SK-N-SH (cell line): ENCODE results near the gene EDN1. TPM values are rescaled to one million over a fixed set of nuclear protein-coding genes. Genes with fewer than 3 reads are reported as not detected.

ENCODE experiments used
- CTCF ChIA-PET: fragments of 300-600, 350-600 bp; formaldehyde crosslinking; extraction: SDS; loops from one replicate; lab custom pipeline; 2021; lab: Yijun Ruan, JAX
- POLR2A ChIA-PET: fragments of 350-600 bp; sonication (Branson Sonifier 250); formaldehyde crosslinking; extraction: SDS; loops from one replicate; lab custom pipeline; 2020; ENCODE audit warnings: antibody characterized with exemption, inconsistent platforms; lab: Yijun Ruan, JAX
- DNase-seq: peaks from one replicate; pipeline ENCODE4 v3.0.0; 2012
- H2AFZ ChIP-seq: fragments of 200-600 bp; sonication (generic); 2 replicates; pipeline ENCODE4 v1.8.1; 2016; ENCODE audit warnings: antibody characterized with exemption, mild to moderate bottlenecking, low read depth
- H3F3A ChIP-seq: fragments of 200-600 bp; sonication (generic); replicated peaks from 2 replicates; pipeline ENCODE3; 2016; ENCODE audit warnings: antibody characterized with exemption, mild to moderate bottlenecking; ENCODE audit not compliant: insufficient read depth
- H3K27ac ChIP-seq, 2 experiments: fragments of 200-500 bp in 1 of 2; fragments of 200-600 bp in 1 of 2; sonication (Bioruptor generic) in 1 of 2; sonication (generic), shearing (Covaris generic) in 1 of 2; 2 replicates each; pipeline versions ENCODE4 v1.5.1 to v1.6.1; 2014 to 2016; ENCODE audit warnings: low read depth in 2 of 2, inconsistent platforms in 1 of 2, low read length in 1 of 2, mild to moderate bottlenecking in 1 of 2, mixed read lengths in 1 of 2
- H3K27me3 ChIP-seq: fragments of 200-600 bp; sonication (generic), shearing (Covaris generic); 2 replicates; pipeline ENCODE4 v1.6.1; 2016; ENCODE audit warnings: mixed run types; ENCODE audit not compliant: insufficient read depth
- H3K36me3 ChIP-seq, 2 experiments: fragments of 200-500 bp in 1 of 2; fragments of 200-600 bp in 1 of 2; sonication (Bioruptor generic) in 1 of 2; sonication (generic) in 1 of 2; replicated peaks in 1 of 2; 2 replicates each; pipeline versions ENCODE3 to v1.5.1; 2014 to 2016; ENCODE audit warnings: low read length in 1 of 2, mild to moderate bottlenecking in 1 of 2; ENCODE audit not compliant: insufficient read depth in 2 of 2, control insufficient read depth in 1 of 2
- H3K4me1 ChIP-seq, 2 experiments: fragments of 200-500 bp in 1 of 2; fragments of 200-600 bp in 1 of 2; sonication (Bioruptor generic) in 1 of 2; sonication (generic), shearing (Covaris generic) in 1 of 2; 2 replicates each; pipeline versions ENCODE4 v1.5.1 to v1.6.1; 2014 to 2016; ENCODE audit warnings: low read depth in 1 of 2, low read length in 1 of 2, mixed run types in 1 of 2; ENCODE audit not compliant: insufficient read depth in 2 of 2, control insufficient read depth in 1 of 2
- H3K4me2 ChIP-seq: fragments of 200-600 bp; sonication (generic), shearing (Covaris generic); 2 replicates; pipeline ENCODE4 v1.6.1; 2017; ENCODE audit warnings: mixed run types
- H3K4me3 ChIP-seq, 2 experiments: fragments of 200-500 bp in 1 of 2; fragments of 200-600 bp in 1 of 2; sonication (Bioruptor generic) in 1 of 2; sonication (generic), shearing (Covaris generic) in 1 of 2; 2 replicates each; pipeline versions ENCODE4 v1.5.1 to v1.8.1; 2014 to 2016; ENCODE audit warnings: low read depth in 2 of 2, inconsistent platforms in 1 of 2, low read length in 1 of 2, mild to moderate bottlenecking in 1 of 2, mixed read lengths in 1 of 2, moderate library complexity in 1 of 2
- H3K79me2 ChIP-seq: fragments of 200-600 bp; sonication (generic); 2 replicates; pipeline ENCODE4 v1.8.1; 2017; ENCODE audit warnings: mild to moderate bottlenecking; ENCODE audit not compliant: insufficient read depth
- H3K9ac ChIP-seq: fragments of 200-600 bp; sonication (generic); 2 replicates; pipeline ENCODE4 v1.6.1; 2017; ENCODE audit warnings: mixed run types
- H3K9me2 ChIP-seq: fragments of 200-600 bp; sonication (generic); 2 replicates; pipeline ENCODE4 v1.6.1; 2017; ENCODE audit warnings: mixed run types
- H3K9me3 ChIP-seq: fragments of 200-600 bp; sonication (generic); 2 replicates; pipeline ENCODE4 v1.6.1; 2017; ENCODE audit warnings: mixed run types, mild to moderate bottlenecking, moderate library complexity
- H4K20me1 ChIP-seq: fragments of 200-600 bp; sonication (generic); 2 replicates; pipeline ENCODE4 v1.6.1; 2017; ENCODE audit warnings: mild to moderate bottlenecking, mixed run types; ENCODE audit not compliant: insufficient read depth
- CHD2 ChIP-seq: fragments of 150-350 bp; IDR thresholded peaks from 2 replicates; pipeline ENCODE4 v1.6.1; 2018; ENCODE audit warnings: low read length; ENCODE audit not compliant: partially characterized antibody
- CTCF ChIP-seq: fragments of 200-600 bp; sonication (generic); IDR thresholded peaks from 2 replicates; pipeline ENCODE4 v1.6.1; 2017; ENCODE audit warnings: antibody characterized with exemption, mild to moderate bottlenecking, moderate library complexity
- ELF1 ChIP-seq: IDR thresholded peaks from 2 replicates; pipeline ENCODE4 v1.4.0; 2012
- FOSL2 ChIP-seq: IDR thresholded peaks from 2 replicates; pipeline ENCODE4 v1.4.0; 2012; ENCODE audit warnings: low read depth, mild to moderate bottlenecking, moderate library complexity, borderline replicate concordance
- GABPA ChIP-seq: IDR thresholded peaks from 2 replicates; pipeline ENCODE4 v1.4.0; 2012; ENCODE audit warnings: low read depth, mild to moderate bottlenecking
- GATA2 ChIP-seq: sonication (generic); formaldehyde crosslinking; IDR thresholded peaks from 2 replicates; pipeline ENCODE4 v1.5.0; 2020; ENCODE audit warnings: mild to moderate bottlenecking, missing genetic modification reagents
- IRF3 ChIP-seq: fragments of 150-350 bp; IDR thresholded peaks from 2 replicates; pipeline ENCODE4 v1.6.1; 2016; ENCODE audit warnings: mild to moderate bottlenecking, low read depth, low read length
- JUND ChIP-seq: IDR thresholded peaks from 2 replicates; pipeline ENCODE4 v1.4.0; 2012
- MAX ChIP-seq: IDR thresholded peaks from 2 replicates; pipeline ENCODE4 v1.4.0; 2012; ENCODE audit warnings: low read depth
- NFIC ChIP-seq: IDR thresholded peaks from 2 replicates; pipeline ENCODE4 v1.4.0; 2012; ENCODE audit warnings: borderline replicate concordance
- POLR2AphosphoS5 ChIP-seq: IDR thresholded peaks from 2 replicates; pipeline ENCODE4 v1.6.1; 2012; ENCODE audit warnings: low read depth, low read length
- RAD21 ChIP-seq: IDR thresholded peaks from 2 replicates; pipeline ENCODE4 v1.6.1; 2012; ENCODE audit warnings: mild to moderate bottlenecking, low read length
- RFX5 ChIP-seq: IDR thresholded peaks from 2 replicates; pipeline ENCODE4 v1.6.1; 2012; ENCODE audit warnings: mild to moderate bottlenecking, improper control_type of control experiment, low read length
- SIN3A ChIP-seq: IDR thresholded peaks from 2 replicates; pipeline ENCODE4 v1.6.1; 2012; ENCODE audit warnings: low read depth, mild to moderate bottlenecking, low read length, moderate library complexity, borderline replicate concordance
- USF1 ChIP-seq: IDR thresholded peaks from 2 replicates; pipeline ENCODE4 v1.4.0; 2012; ENCODE audit warnings: low read depth, borderline replicate concordance
- USF2 ChIP-seq: fragments of 150-350 bp; IDR thresholded peaks from 2 replicates; pipeline ENCODE4 v1.6.1; 2017; ENCODE audit warnings: antibody characterized with exemption, low read length, low read depth, borderline replicate concordance
- YY1 ChIP-seq: IDR thresholded peaks from 2 replicates; pipeline ENCODE4 v1.4.0; 2012; ENCODE audit warnings: low read depth, mild to moderate bottlenecking
- WGBS: methylation state at CpG from one replicate; pipeline ENCODE4 v1.1.6; 2017; ENCODE audit warnings: low lambda C conversion rate; 5-methylcytosine and 5-hydroxymethylcytosine counted together
- polyA plus RNA-seq, 3 experiments: library from polyadenylated mRNA; depleted of rRNA; stranded (reverse); fragments of >200 nt; gene quantifications; 2 replicates each; pipeline ENCODE4 v1.2.3, GENCODE V29; 2012

The EDN1 gene
- polyA plus RNA-seq, 1 of the 3 experiments (the other 2 are of a cell fraction): 1.3 TPM

- WGBS: 81% methylated on average over 10 of the region's 12 CpGs
- Histone ChIP-seq H3K9me3 (no peaks in the 10 kb centered on the region), H3K4me1 (no peaks in the 10 kb centered on the region), H3F3A (no peaks in the 10 kb centered on the region), H3K4me3 (no peak overlapping the region), H3K79me2 (no peaks in the 10 kb centered on the region), H3K36me3 (no peaks in the 10 kb centered on the region), H3K27me3 (no peaks in the 10 kb centered on the region), H4K20me1 (no peaks in the 10 kb centered on the region), H3K9ac (no peak overlapping the region), H3K4me2 (no peak overlapping the region), H2AFZ (no peak overlapping the region), H3K27ac (no peak overlapping the region), H3K9me2 (no peaks in the 10 kb centered on the region)
- no peak for DNase-seq
- ChIA-PET CTCF (no interaction called here), POLR2A (no interaction called here)
- TF ChIP-seq RAD21 (no peak), USF1 (no peak), MAX (no peak), JUND (no peak), CHD2 (no peak), NFIC (no peak), USF2 (no peak), YY1 (no peak), CTCF (no peak), GATA2 (no peak), FOSL2 (no peak), POLR2AphosphoS5 (no peak), RFX5 (no peak), ELF1 (no peak), SIN3A (no peak), IRF3 (no peak), GABPA (no peak)
These were observed 49.8 kb downstream of the EDN1 start for GRCh38 chr6:12339808-12340487.
